Tibial artery (tissue), 4 donors: ENCODE data around the gene MDM1.

Experiments used
- DNase-seq, 2 donors: peaks; one replicate each; pipeline ENCODE4 v3.0.0-alpha.2; 2019
- H3K27ac ChIP-seq, 2 donors: fragments of 200-600 bp; sonication (generic) in 1 of 2; 1 replicate in 1 of 2; 2 replicates in 1 of 2; pipeline ENCODE4 v1.5.1; 2018 to 2019; ENCODE audit warnings: mild to moderate bottlenecking in 1 of 2
- H3K27me3 ChIP-seq, 2 donors: fragments of 200-600 bp; sonication (generic) in 1 of 2; one replicate each; pipeline versions ENCODE4 v1.5.1 to v1.6.0; 2016 to 2019
- H3K36me3 ChIP-seq, 3 donors: fragments of 200-600 bp; sonication (generic) in 2 of 3; one replicate each; pipeline ENCODE4 v1.5.1; 2016 to 2019; ENCODE audit warnings: mild to moderate bottlenecking in 2 of 3
- H3K4me1 ChIP-seq, 4 donors: fragments of 200-600 bp; sonication (generic) in 2 of 4; 1 replicate in 3 of 4; 2 replicates in 1 of 4; pipeline ENCODE4 v1.5.1; 2016 to 2019
- H3K4me3 ChIP-seq, 2 donors: fragments of 200-600 bp; sonication (generic) in 1 of 2; 1 replicate in 1 of 2; 2 replicates in 1 of 2; pipeline ENCODE4 v1.5.1; 2018 to 2019; ENCODE audit warnings: mild to moderate bottlenecking in 2 of 2
- H3K9me3 ChIP-seq, 3 donors: fragments of 200-600 bp; sonication (generic) in 1 of 3; one replicate each; pipeline ENCODE4 v1.5.1; 2016 to 2019
- intact Hi-C: fragments of 100-400 bp; cut with DNase I; formaldehyde crosslinking; loops from one replicate; pipeline ENCODE4 v1.15.0; 2023; ENCODE audit warnings: low total_unique reads
- TF ChIP-seq, protein P1 (sequence below), 2 experiments: fragments of 200-600 bp in 1 of 2; fragments of 450-650 bp in 1 of 2; IDR thresholded peaks; one replicate each; pipeline ENCODE4 v1.5.1; 2017 to 2019; ENCODE audit warnings: antibody characterized with exemption in 2 of 2, mild to moderate bottlenecking in 1 of 2, moderate library complexity in 1 of 2

The MDM1 gene

DNA sequence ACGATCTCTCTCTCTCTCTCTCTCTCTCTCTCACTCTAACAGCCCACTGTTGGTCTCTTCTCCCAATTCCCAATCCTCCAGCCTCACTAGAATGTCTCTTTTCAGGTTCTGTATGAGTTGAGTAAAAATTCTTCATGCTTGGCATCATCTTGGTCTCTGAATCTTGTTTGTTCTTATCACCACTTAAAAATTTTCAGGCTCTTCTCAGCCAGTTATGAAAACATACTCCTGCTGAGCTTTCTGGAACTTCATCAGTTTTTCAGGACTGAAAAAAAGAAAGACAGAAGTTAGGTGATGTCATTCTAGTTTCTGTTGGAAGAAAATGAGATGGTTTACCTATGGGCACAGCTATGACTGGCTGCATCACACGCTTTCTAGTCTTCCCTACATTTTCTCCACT, 67.3 kb downstream of the MDM1 start:
- Histone ChIP-seq H3K9me3 (no peaks in the 10 kb centered on the region), H3K36me3 (no peaks in the 10 kb centered on the region), H3K4me1 (peaks cover 0 to 5% (median 0%) of the 10 kb centered on the region in 4 donors), H3K27me3 (no peaks in the 10 kb centered on the region), H3K27ac (no peak overlapping the region), H3K4me3 (no peak overlapping the region)
- intact Hi-C loops, result no loop called here
- TF ChIP-seq, protein P1, sequence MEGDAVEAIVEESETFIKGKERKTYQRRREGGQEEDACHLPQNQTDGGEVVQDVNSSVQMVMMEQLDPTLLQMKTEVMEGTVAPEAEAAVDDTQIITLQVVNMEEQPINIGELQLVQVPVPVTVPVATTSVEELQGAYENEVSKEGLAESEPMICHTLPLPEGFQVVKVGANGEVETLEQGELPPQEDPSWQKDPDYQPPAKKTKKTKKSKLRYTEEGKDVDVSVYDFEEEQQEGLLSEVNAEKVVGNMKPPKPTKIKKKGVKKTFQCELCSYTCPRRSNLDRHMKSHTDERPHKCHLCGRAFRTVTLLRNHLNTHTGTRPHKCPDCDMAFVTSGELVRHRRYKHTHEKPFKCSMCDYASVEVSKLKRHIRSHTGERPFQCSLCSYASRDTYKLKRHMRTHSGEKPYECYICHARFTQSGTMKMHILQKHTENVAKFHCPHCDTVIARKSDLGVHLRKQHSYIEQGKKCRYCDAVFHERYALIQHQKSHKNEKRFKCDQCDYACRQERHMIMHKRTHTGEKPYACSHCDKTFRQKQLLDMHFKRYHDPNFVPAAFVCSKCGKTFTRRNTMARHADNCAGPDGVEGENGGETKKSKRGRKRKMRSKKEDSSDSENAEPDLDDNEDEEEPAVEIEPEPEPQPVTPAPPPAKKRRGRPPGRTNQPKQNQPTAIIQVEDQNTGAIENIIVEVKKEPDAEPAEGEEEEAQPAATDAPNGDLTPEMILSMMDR (IDR thresholded peaks at IDR 0.05), result no peak
- DNase-seq, result no peak

DNA sequence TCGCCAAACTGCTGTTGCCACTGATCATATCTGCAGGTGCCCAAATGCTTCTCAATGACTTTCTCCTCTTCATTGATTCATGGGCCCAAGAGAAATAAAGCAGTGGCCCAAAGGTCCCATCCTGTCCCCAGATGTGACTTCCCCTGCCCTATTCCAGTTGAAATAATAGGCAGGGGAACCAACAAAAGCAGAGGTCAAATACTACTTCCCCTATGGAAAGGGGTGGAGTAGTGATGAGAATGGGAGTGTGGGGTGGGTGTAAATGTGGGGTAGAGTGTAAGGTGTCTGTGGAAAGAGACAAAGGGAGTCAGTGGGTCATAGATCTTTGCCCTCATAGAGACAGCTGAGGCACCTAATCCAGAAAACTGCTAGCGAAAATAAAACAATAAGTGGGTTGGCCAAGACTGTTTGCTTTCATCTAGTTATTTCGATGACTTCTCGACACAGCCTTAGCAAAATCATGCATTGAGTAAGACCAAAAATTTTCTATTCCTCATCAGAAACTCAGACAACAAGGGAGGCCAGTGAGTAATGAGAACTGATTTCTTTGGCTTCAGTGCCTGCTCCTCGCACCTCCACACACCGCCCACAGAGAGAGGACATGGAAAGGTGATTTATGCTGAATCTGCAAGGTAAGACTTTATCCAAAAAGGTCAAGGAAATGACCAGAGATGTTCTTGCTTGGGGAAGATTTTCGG, 67.9 kb downstream of the MDM1 start:
- intact Hi-C loops, result no loop called here
- TF ChIP-seq, protein P1 (IDR thresholded peaks at IDR 0.05), result no peak
- peaks cover 0 to 5% (median 0%) of the 10 kb centered on the region in 4 donors for H3K4me1 ChIP-seq
- H3K4me3 ChIP-seq, result no peak overlapping the region
- no peaks in the 10 kb centered on the region for H3K9me3 ChIP-seq
- H3K27me3 ChIP-seq, result no peaks in the 10 kb centered on the region
- no peaks in the 10 kb centered on the region for H3K36me3 ChIP-seq
- H3K27ac ChIP-seq, result no peak overlapping the region
- DNase-seq, result no peak

DNA sequence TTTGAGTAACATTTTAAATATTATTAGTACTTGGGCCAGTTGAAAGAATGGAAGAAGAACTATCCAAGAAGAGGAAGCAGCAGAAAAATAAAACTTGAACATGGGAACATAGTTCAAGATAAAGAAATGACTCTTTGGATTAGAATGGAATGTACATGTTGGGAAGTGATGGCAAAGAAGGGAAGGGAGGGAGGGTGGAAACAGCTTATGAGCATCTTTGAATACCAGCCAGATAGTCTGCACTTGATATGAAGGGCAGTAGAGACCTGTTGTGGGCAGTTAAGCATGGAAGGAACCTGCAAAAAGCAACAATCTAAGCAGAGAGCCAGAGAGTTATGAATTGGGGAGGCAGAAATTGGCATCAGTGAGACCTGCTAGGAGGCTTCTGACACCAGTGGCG, 68.8 kb downstream of the MDM1 start:
- H3K27me3 ChIP-seq, result no peaks in the 10 kb centered on the region
- intact Hi-C loops, result no loop called here
- H3K9me3 ChIP-seq, result no peaks in the 10 kb centered on the region
- TF ChIP-seq, protein P1 (IDR thresholded peaks at IDR 0.05), result no peak
- no peak overlapping the region for H3K4me3 ChIP-seq
- H3K36me3 ChIP-seq, result no peaks in the 10 kb centered on the region
- DNase-seq, result no peak
- no peak overlapping the region for H3K27ac ChIP-seq
- no peaks in the 10 kb centered on the region for H3K4me1 ChIP-seq

DNA sequence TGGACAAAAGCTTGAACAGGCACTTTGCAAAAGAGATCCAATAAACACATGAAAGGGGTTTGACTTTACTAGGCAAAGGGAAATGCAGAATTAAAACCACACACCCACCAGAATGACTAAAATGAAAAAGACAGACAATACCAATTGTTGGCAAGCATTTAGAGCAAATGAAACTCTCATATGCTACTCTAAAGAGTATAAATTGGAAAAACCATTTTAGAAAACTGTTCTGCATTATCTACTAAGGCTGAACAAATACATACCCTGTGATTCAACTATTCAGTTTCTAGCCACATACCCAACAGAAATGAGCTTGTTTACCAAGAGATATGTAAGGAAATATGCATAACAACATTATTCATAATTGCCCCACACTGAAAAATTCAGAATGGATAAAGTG, 70.3 kb downstream of the MDM1 start:
- no peak overlapping the region for H3K27ac ChIP-seq
- H3K27me3 ChIP-seq, result no peaks in the 10 kb centered on the region
- TF ChIP-seq, protein P1 (IDR thresholded peaks at IDR 0.05), result no peak
- no peaks in the 10 kb centered on the region for H3K36me3 ChIP-seq
- intact Hi-C loops, result no loop called here
- no peaks in the 10 kb centered on the region for H3K9me3 ChIP-seq
- H3K4me1 ChIP-seq, result no peaks in the 10 kb centered on the region
- no peak for DNase-seq
- no peak overlapping the region for H3K4me3 ChIP-seq

DNA sequence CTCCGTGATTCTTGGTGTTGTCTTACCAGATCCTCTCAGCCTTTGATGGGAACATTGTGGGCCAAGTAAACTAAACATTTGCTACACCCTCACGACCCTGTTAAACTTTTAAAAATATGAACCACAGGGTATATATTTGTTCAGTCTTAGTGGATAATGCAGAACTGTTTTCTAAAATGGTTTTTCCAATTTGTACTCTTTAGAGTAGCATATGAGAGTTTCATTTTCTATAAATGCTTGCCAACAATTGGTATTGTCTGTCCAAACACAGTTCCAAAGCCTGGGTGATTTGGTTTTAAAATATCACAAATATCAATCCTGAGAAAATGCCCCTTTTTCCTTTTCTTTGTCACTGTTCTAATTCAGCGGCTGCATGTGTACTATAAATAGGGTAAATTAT, 72.0 kb downstream of the MDM1 start:
- H3K9me3 ChIP-seq, result no peaks in the 10 kb centered on the region
- TF ChIP-seq, protein P1 (IDR thresholded peaks at IDR 0.05), result no peak
- H3K4me3 ChIP-seq, result no peak overlapping the region
- intact Hi-C loops, result no loop called here
- no peak for DNase-seq
- no peaks in the 10 kb centered on the region for H3K4me1 ChIP-seq
- H3K27me3 ChIP-seq, result no peaks in the 10 kb centered on the region
- no peak overlapping the region for H3K27ac ChIP-seq
- H3K36me3 ChIP-seq, result no peaks in the 10 kb centered on the region
